ENCODE data around the gene TTC34.

GRCh38 chr1:2797741-2798016 lies 3.8 kb downstream of the TTC34 start:
- no peak for TF ChIP-seq CTCF (conservative IDR thresholded peaks at IDR 0.05 in 1 of 2, IDR thresholded peaks at IDR 0.05 in 1 of 2; ENCODE audit: low read depth in 1 of 2, low read length in 2 of 2)
- no peak for TF ChIP-seq EZH2 (IDR thresholded peaks at IDR 0.05; ENCODE audit: low read length, missing control alignments)

All from fibroblast of lung (primary cell).